Lung (tissue), 12 donors: Measurements from ENCODE around the gene VCAN. TPM values are rescaled to one million over a fixed set of nuclear protein-coding genes. Genes with fewer than 3 reads are reported as not detected.

Source experiments
- ATAC-seq: fragments of 200-7000 bp; cut with Tn5 transposase; one replicate; pipeline ENCODE4 v1.9.1; 2020; ENCODE audit warnings: moderate number of reproducible peaks; ENCODE audit not compliant: insufficient read depth, low FRiP score
- DNase-seq, 3 donors: peaks; one replicate each; pipeline ENCODE4 v3.0.0-alpha.2; 2013 to 2017
- H3K27ac ChIP-seq, 2 donors: one replicate each; pipeline ENCODE4 v1.5.1; 2013; ENCODE audit warnings: mild to moderate bottlenecking in 2 of 2, moderate library complexity in 2 of 2, control low read depth in 1 of 2, inconsistent platforms in 1 of 2, low read depth in 1 of 2, low read length in 1 of 2
- H3K27me3 ChIP-seq, 3 donors: one replicate each; pipeline ENCODE4 v1.5.1; 2013; ENCODE audit warnings: low read length in 2 of 3; ENCODE audit not compliant: control insufficient read depth in 3 of 3, insufficient read depth in 3 of 3
- H3K36me3 ChIP-seq, 4 donors: one replicate each; pipeline ENCODE4 v1.5.1; 2013; ENCODE audit warnings: low read length in 4 of 4, mild to moderate bottlenecking in 1 of 4, moderate library complexity in 1 of 4; ENCODE audit not compliant: control insufficient read depth in 4 of 4, insufficient read depth in 4 of 4
- H3K4me1 ChIP-seq, 5 donors: one replicate each; pipeline ENCODE4 v1.5.1; 2013; ENCODE audit warnings: low read length in 5 of 5, mild to moderate bottlenecking in 2 of 5, moderate library complexity in 1 of 5; ENCODE audit not compliant: control insufficient read depth in 5 of 5, insufficient read depth in 5 of 5
- H3K4me3 ChIP-seq: one replicate; pipeline ENCODE4 v1.5.1; 2013; ENCODE audit warnings: mild to moderate bottlenecking, control low read depth, moderate library complexity
- H3K9ac ChIP-seq, 2 donors: one replicate each; pipeline ENCODE4 v1.5.1; 2013; ENCODE audit warnings: low read length in 2 of 2, control low read depth in 1 of 2; ENCODE audit not compliant: insufficient read depth in 1 of 2
- H3K9me3 ChIP-seq, 4 donors: one replicate each; pipeline ENCODE4 v1.5.1; 2013; ENCODE audit warnings: low read length in 3 of 4, mild to moderate bottlenecking in 1 of 4, moderate library complexity in 1 of 4; ENCODE audit not compliant: control insufficient read depth in 4 of 4, insufficient read depth in 3 of 4
- CTCF ChIP-seq: IDR thresholded peaks from 2 replicates; pipeline ENCODE4 v1.5.1; 2012; ENCODE audit warnings: mild to moderate bottlenecking; ENCODE audit errors: control extremely low read depth, extremely low read depth
- WGBS, 2 donors: extraction: QIAGEN DNeasy Blood & Tissue Kit; methylation state at CpG; one replicate each; pipeline ENCODE4 v1.1.7; 2013; 5-methylcytosine and 5-hydroxymethylcytosine counted together
- polyA plus RNA-seq, 2 donors: library from polyadenylated mRNA; stranded (reverse); fragments of 200-250 nt; gene quantifications; one replicate each; pipeline ENCODE4 v1.2.1, GENCODE V29; 2013
- total RNA-seq, 2 donors: library from RNA; depleted of rRNA in 1 of 2; stranded (reverse); fragments of >200 nt in 1 of 2; gene quantifications; one replicate each; pipeline ENCODE4 v1.2.1, GENCODE V29; 2014 to 2021
- donor health status: control.
- donor health status: control.
- donor health status: Bipolar disorder and iron deficiency.
- donor health status: healthy.
- donor health status: DM: yes; HTN: yes; CAD: no.

VCAN gene
- total and polyA plus RNA-seq, 4 donors: 11.6 to 276 (median 156) TPM

- Histone ChIP-seq H3K27me3 (peaks cover 0 to 11% (median 0%) of the 10 kb centered on the region in 3 donors), H3K36me3 (peaks cover 0 to 48% (median 9%) of the 10 kb centered on the region in 4 donors), H3K9me3 (no peaks in the 10 kb centered on the region), H3K4me1 (peaks cover 0 to 20% (median 10%) of the 10 kb centered on the region in 5 donors), H3K4me3 (no peak overlapping the region), H3K9ac (peak overlapping the region in 1 of 2 donors; percentile 72), H3K27ac (no peak overlapping the region)
- TF ChIP-seq CTCF: no peak
- DNase-seq (peak in 2 of 3 donors; percentile 65 to 71), ATAC-seq (no peak)
- WGBS, 2 donors: 55 to 58% methylated on average over 5 of the region's 5 CpGs
These were observed 4.6 kb downstream of the VCAN start for GRCh38 chr5:83475935-83476814.

- DNase-seq: no peak
- no peak overlapping the region for H3K27ac ChIP-seq
- H3K4me1 ChIP-seq: peaks cover 0 to 22% (median 0%) of the 10 kb centered on the region in 5 donors
- 81 to 84% methylated on average over 1 of the region's 1 CpG for WGBS, 2 donors
- no peak overlapping the region for H3K4me3 ChIP-seq
- H3K36me3 ChIP-seq: peaks cover 0 to 52% (median 26%) of the 10 kb centered on the region in 4 donors
- no peak overlapping the region for H3K9ac ChIP-seq
- no peaks in the 10 kb centered on the region for H3K27me3 ChIP-seq
- H3K9me3 ChIP-seq: no peaks in the 10 kb centered on the region
- no peak for ATAC-seq
- no peak for TF ChIP-seq CTCF
These were observed 11.4 kb downstream of the VCAN start for GRCh38 chr5:83482961-83483360.

GRCh38 chr5:83484294-83484693, 12.8 kb downstream of the VCAN start:
- H3K9me3 ChIP-seq: no peaks in the 10 kb centered on the region
- no peak for TF ChIP-seq CTCF
- H3K9ac ChIP-seq: no peak overlapping the region
- WGBS, 2 donors: 83% methylated on average over 2 of the region's 2 CpGs
- DNase-seq: no peak
- no peak overlapping the region for H3K27ac ChIP-seq
- H3K4me3 ChIP-seq: no peak overlapping the region
- H3K36me3 ChIP-seq: peaks cover 0 to 47% (median 20%) of the 10 kb centered on the region in 4 donors
- H3K27me3 ChIP-seq: no peaks in the 10 kb centered on the region
- no peak for ATAC-seq
- H3K4me1 ChIP-seq: peaks cover 0 to 33% (median 0%) of the 10 kb centered on the region in 5 donors
